Measurements from ENCODE around the gene PPP1R9A. TPM values are rescaled to one million over a fixed set of nuclear protein-coding genes. Genes with fewer than 3 reads are reported as not detected.

The PPP1R9A gene
- total RNA-seq, 1 experiment from 2014 or later = 13.5 TPM

GRCh38 chr7:94974423-94974822 is 67.0 kb downstream of the PPP1R9A start:
- Histone ChIP-seq H3K4me2 (ENCODE audit: low read length) (no peak overlapping the region), H3K9me3 (ENCODE audit: control insufficient read depth in 1 of 2, insufficient read depth in 1 of 2, low read depth in 1 of 2, low read length in 2 of 2) (no peaks in the 10 kb centered on the region), H3K4me1 (ENCODE audit: control insufficient read depth in 1 of 2, insufficient read depth in 2 of 2, low read length in 2 of 2) (peaks cover 0 to 6% of the 10 kb centered on the region in 2 experiments; a peak in 2 of 4 replicates), H3K27me3 (ENCODE audit: insufficient read depth, low read length) (no peaks in the 10 kb centered on the region), H3K9ac (ENCODE audit: low read length) (no peak overlapping the region), H3K36me3 (ENCODE audit: control insufficient read depth in 1 of 2, insufficient read depth in 2 of 2, low read length in 2 of 2) (no peaks in the 10 kb centered on the region), H3K27ac (ENCODE audit: low read depth, low read length) (no peak overlapping the region), H3K4me3 (replicated peaks in 1 of 2; ENCODE audit: low read depth in 1 of 2, low read length in 2 of 2) (no peak overlapping the region), H3K9me2 (ENCODE audit: insufficient read depth) (no peaks in the 10 kb centered on the region), H4K20me1 (ENCODE audit: insufficient read depth) (no peaks in the 10 kb centered on the region), H2AFZ (ENCODE audit: low read depth, low read length, poor library complexity, severe bottlenecking) (no peak overlapping the region), H3K79me2 (ENCODE audit: insufficient read depth, low read length) (no peaks in the 10 kb centered on the region; the same call in 1 of the 2 replicates)
- no TSS peak for BruUV-seq (replicated peaks)
- ATAC-seq (no peak), DNase-seq (ENCODE audit: low read depth, low spot score) (no peak)
- RAD21 ChIA-PET (ENCODE audit: low non-redundant PET in 1 of 2, low total read pairs in 2 of 2, uncharacterized antibody in 2 of 2, unreplicated experiment in 2 of 2) = no interaction called here
- intact Hi-C loops (cut with micrococcal nuclease) = no loop called here
- CTCF ChIA-PET = no interaction called here
- POLR2A ChIA-PET = interaction anchor here (1.3 kb wide), 1 partner anchor 15 kb away, joined by 3 read pairs; no protein-coding TSS in a partner anchor
- TF ChIP-seq POLR2AphosphoS5 (IDR thresholded peaks at IDR 0.05; ENCODE audit: low read depth, low read length) (no peak), JUND (IDR thresholded peaks at IDR 0.05) (no peak), YY1 (IDR thresholded peaks at IDR 0.05; ENCODE audit: extremely low read depth, insufficient replicate concordance, low read depth, low read length) (no peak), ZFX (IDR thresholded peaks at IDR 0.05) (no peak), ELF1 (IDR thresholded peaks at IDR 0.05; ENCODE audit: borderline replicate concordance, low read depth) (no peak), SIN3A (IDR thresholded peaks at IDR 0.05; ENCODE audit: low read depth) (no peak), EZH2 (IDR thresholded peaks at IDR 0.05) (no peak), TCF7L2 (IDR thresholded peaks at IDR 0.05; ENCODE audit: borderline replicate concordance, extremely low read depth, insufficient read depth, insufficient read length) (no peak), POLR2A (IDR thresholded peaks at IDR 0.05; ENCODE audit: borderline replicate concordance, extremely low read depth, insufficient read depth, insufficient read length) (no peak), MAX (IDR thresholded peaks at IDR 0.05) (no peak), CEBPB (IDR thresholded peaks at IDR 0.05; ENCODE audit: low read depth) (no peak), ZBTB33 (IDR thresholded peaks at IDR 0.05; ENCODE audit: extremely low read depth, insufficient replicate concordance, low read length) (no peak)
- TF ChIP-seq, protein P1, sequence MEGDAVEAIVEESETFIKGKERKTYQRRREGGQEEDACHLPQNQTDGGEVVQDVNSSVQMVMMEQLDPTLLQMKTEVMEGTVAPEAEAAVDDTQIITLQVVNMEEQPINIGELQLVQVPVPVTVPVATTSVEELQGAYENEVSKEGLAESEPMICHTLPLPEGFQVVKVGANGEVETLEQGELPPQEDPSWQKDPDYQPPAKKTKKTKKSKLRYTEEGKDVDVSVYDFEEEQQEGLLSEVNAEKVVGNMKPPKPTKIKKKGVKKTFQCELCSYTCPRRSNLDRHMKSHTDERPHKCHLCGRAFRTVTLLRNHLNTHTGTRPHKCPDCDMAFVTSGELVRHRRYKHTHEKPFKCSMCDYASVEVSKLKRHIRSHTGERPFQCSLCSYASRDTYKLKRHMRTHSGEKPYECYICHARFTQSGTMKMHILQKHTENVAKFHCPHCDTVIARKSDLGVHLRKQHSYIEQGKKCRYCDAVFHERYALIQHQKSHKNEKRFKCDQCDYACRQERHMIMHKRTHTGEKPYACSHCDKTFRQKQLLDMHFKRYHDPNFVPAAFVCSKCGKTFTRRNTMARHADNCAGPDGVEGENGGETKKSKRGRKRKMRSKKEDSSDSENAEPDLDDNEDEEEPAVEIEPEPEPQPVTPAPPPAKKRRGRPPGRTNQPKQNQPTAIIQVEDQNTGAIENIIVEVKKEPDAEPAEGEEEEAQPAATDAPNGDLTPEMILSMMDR (IDR thresholded peaks at IDR 0.05 in 2 of 3, conservative IDR thresholded peaks at IDR 0.05 in 1 of 3; ENCODE audit: borderline replicate concordance in 1 of 3, insufficient read depth in 1 of 3, low read depth in 2 of 3, low read length in 2 of 3) = no peak
- TF ChIP-seq, protein P2, sequence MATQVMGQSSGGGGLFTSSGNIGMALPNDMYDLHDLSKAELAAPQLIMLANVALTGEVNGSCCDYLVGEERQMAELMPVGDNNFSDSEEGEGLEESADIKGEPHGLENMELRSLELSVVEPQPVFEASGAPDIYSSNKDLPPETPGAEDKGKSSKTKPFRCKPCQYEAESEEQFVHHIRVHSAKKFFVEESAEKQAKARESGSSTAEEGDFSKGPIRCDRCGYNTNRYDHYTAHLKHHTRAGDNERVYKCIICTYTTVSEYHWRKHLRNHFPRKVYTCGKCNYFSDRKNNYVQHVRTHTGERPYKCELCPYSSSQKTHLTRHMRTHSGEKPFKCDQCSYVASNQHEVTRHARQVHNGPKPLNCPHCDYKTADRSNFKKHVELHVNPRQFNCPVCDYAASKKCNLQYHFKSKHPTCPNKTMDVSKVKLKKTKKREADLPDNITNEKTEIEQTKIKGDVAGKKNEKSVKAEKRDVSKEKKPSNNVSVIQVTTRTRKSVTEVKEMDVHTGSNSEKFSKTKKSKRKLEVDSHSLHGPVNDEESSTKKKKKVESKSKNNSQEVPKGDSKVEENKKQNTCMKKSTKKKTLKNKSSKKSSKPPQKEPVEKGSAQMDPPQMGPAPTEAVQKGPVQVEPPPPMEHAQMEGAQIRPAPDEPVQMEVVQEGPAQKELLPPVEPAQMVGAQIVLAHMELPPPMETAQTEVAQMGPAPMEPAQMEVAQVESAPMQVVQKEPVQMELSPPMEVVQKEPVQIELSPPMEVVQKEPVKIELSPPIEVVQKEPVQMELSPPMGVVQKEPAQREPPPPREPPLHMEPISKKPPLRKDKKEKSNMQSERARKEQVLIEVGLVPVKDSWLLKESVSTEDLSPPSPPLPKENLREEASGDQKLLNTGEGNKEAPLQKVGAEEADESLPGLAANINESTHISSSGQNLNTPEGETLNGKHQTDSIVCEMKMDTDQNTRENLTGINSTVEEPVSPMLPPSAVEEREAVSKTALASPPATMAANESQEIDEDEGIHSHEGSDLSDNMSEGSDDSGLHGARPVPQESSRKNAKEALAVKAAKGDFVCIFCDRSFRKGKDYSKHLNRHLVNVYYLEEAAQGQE (IDR thresholded peaks at IDR 0.05; ENCODE audit: low read depth) = no peak
